ENCODE data around the gene HMGA1. TPM values are rescaled to one million over a fixed set of nuclear protein-coding genes. Genes with fewer than 3 reads are reported as not detected.

The HMGA1 gene
- total RNA-seq, 4 donors from 2014 or later: 33.3 to 48.5 (median 41.9) TPM

GRCh38 chr6:34195726-34196115 is 41.0 kb upstream of the HMGA1 start:
- TF ChIP-seq CTCF (IDR thresholded peaks at IDR 0.05) (no peak), POLR2A (IDR thresholded peaks at IDR 0.05) (no peak)
- intact Hi-C loops (cut with DNase I): loop anchor here (5.0 kb wide), 2 partner anchors 52 to 222 kb away; partner anchors contain the start of gene SMIM29
- H3K9me3 ChIP-seq: no peaks in the 10 kb centered on the region
- H3K4me3 ChIP-seq (replicated peaks in 1 of 3): no peak overlapping the region
- peaks cover 2 to 4% of the 10 kb centered on the region in 2 donors for H3K4me1 ChIP-seq
- no peaks in the 10 kb centered on the region for H3K27me3 ChIP-seq
- no peak overlapping the region for H3K27ac ChIP-seq
- H3K36me3 ChIP-seq: no peaks in the 10 kb centered on the region
- no peak for DNase-seq
- WGBS, 2 donors: 49% methylated on average over 2 to 6 of the region's 7 CpGs

GRCh38 chr6:34196116-34196832 is 40.4 kb upstream of the HMGA1 start:
- intact Hi-C loops (cut with DNase I): loop anchor here (5.0 kb wide), 2 partner anchors 51 to 221 kb away; partner anchors contain the start of gene SMIM29
- Histone ChIP-seq H3K4me3 (replicated peaks in 1 of 3) (peak overlapping the region; percentile 21 to 48 (median 31)), H3K4me1 (peaks cover 2 to 4% of the 10 kb centered on the region in 2 donors), H3K27ac (no peak overlapping the region), H3K9me3 (no peaks in the 10 kb centered on the region), H3K27me3 (no peaks in the 10 kb centered on the region), H3K36me3 (no peaks in the 10 kb centered on the region)
- TF ChIP-seq CTCF (IDR thresholded peaks at IDR 0.05): peak; percentile 78 to 98 (median 95)
- TF ChIP-seq POLR2A (IDR thresholded peaks at IDR 0.05): no peak
- peak; percentile 88 to 89 for DNase-seq
- 13 to 21% methylated on average over 4 to 22 of the region's 54 CpGs for WGBS, 2 donors

GRCh38 chr6:34196833-34197195 is 39.9 kb upstream of the HMGA1 start:
- intact Hi-C loops (cut with DNase I): loop anchor here (5.0 kb wide), 2 partner anchors 50 to 220 kb away; partner anchors contain the start of gene SMIM29
- TF ChIP-seq CTCF (IDR thresholded peaks at IDR 0.05) (no peak), POLR2A (IDR thresholded peaks at IDR 0.05) (no peak)
- 65 to 76% methylated on average over 8 to 9 of the region's 10 CpGs for WGBS, 2 donors
- peak overlapping the region in 2 of 3 donors; percentile 31 to 48 for H3K4me3 ChIP-seq (replicated peaks in 1 of 3)
- no peaks in the 10 kb centered on the region for H3K27me3 ChIP-seq
- DNase-seq: peak in 1 of 2 donors; percentile 12
- H3K27ac ChIP-seq: no peak overlapping the region
- H3K4me1 ChIP-seq: peaks cover 2 to 4% of the 10 kb centered on the region in 2 donors
- H3K9me3 ChIP-seq: no peaks in the 10 kb centered on the region
- no peaks in the 10 kb centered on the region for H3K36me3 ChIP-seq

- intact Hi-C loops (cut with DNase I): no loop called here
- Histone ChIP-seq H3K36me3 (no peaks in the 10 kb centered on the region), H3K4me1 (peaks cover 2 to 4% of the 10 kb centered on the region in 2 donors), H3K27ac (no peak overlapping the region), H3K4me3 (replicated peaks in 1 of 3) (no peak overlapping the region), H3K9me3 (no peaks in the 10 kb centered on the region), H3K27me3 (no peaks in the 10 kb centered on the region)
- WGBS, 2 donors: 50 to 71% methylated on average over 5 of the region's 5 CpGs
- TF ChIP-seq POLR2A (IDR thresholded peaks at IDR 0.05): no peak
- TF ChIP-seq CTCF (IDR thresholded peaks at IDR 0.05): no peak
- no peak for DNase-seq
These were observed 36.2 kb upstream of the HMGA1 start for GRCh38 chr6:34200340-34200971.

Data from thyroid gland (tissue), 4 donors.